Effector CD4-positive, alpha-beta T cell (primary cell): Measurements from ENCODE around the gene FAR1.

Experiments used
- DNase-seq: peaks from one replicate; pipeline ENCODE4 v3.0.0-alpha.2; 2020

The FAR1 gene

GRCh38 chr11:13672576-13673210 lies 4.2 kb downstream of the FAR1 start:
- no peak for DNase-seq

- DNase-seq, result no peak
Observed at GRCh38 chr11:13674799-13675509, 6.5 kb downstream of the FAR1 start.

GRCh38 chr11:13676576-13676975 lies 8.1 kb downstream of the FAR1 start:
- DNase-seq, result no peak

GRCh38 chr11:13679768-13680167 lies 11.3 kb downstream of the FAR1 start:
- no peak for DNase-seq

- DNase-seq, result no peak
Observed at GRCh38 chr11:13680501-13681264, 12.2 kb downstream of the FAR1 start.

- no peak for DNase-seq
Observed at GRCh38 chr11:13681446-13681845, 13.0 kb downstream of the FAR1 start.

- DNase-seq, result no peak
Observed at GRCh38 chr11:13682212-13682611, 13.7 kb downstream of the FAR1 start.

- DNase-seq, result no peak
Observed at GRCh38 chr11:13685461-13686108, 17.1 kb downstream of the FAR1 start.

- DNase-seq, result no peak
Observed at GRCh38 chr11:13686776-13687175, 18.3 kb downstream of the FAR1 start.

- DNase-seq, result no peak
Observed at GRCh38 chr11:13687271-13687670, 18.8 kb downstream of the FAR1 start.

GRCh38 chr11:13691286-13691899 lies 22.9 kb downstream of the FAR1 start:
- no peak for DNase-seq

- no peak for DNase-seq
Observed at GRCh38 chr11:13692172-13692571, 23.7 kb downstream of the FAR1 start.

- DNase-seq, result no peak
Observed at GRCh38 chr11:13694115-13694514, 25.6 kb downstream of the FAR1 start.

- DNase-seq, result no peak
Observed at GRCh38 chr11:13695886-13696285, 27.4 kb downstream of the FAR1 start.

- no peak for DNase-seq
Observed at GRCh38 chr11:13697710-13698109, 29.2 kb downstream of the FAR1 start.

- no peak for DNase-seq
Observed at GRCh38 chr11:13698132-13698531, 29.7 kb downstream of the FAR1 start.

- no peak for DNase-seq
Observed at GRCh38 chr11:13699041-13699440, 30.6 kb downstream of the FAR1 start.

GRCh38 chr11:13699870-13700269 lies 31.4 kb downstream of the FAR1 start:
- no peak for DNase-seq

- DNase-seq, result no peak
Observed at GRCh38 chr11:13701506-13701905, 33.0 kb downstream of the FAR1 start.

- no peak for DNase-seq
Observed at GRCh38 chr11:13702071-13702470, 33.6 kb downstream of the FAR1 start.

- no peak for DNase-seq
Observed at GRCh38 chr11:13705710-13706109, 37.2 kb downstream of the FAR1 start.

- DNase-seq, result no peak
Observed at GRCh38 chr11:13713982-13714381, 45.5 kb downstream of the FAR1 start.

GRCh38 chr11:13717331-13717730 lies 48.9 kb downstream of the FAR1 start:
- no peak for DNase-seq
